Measurements from ENCODE around the gene TEAD1.

DNA sequence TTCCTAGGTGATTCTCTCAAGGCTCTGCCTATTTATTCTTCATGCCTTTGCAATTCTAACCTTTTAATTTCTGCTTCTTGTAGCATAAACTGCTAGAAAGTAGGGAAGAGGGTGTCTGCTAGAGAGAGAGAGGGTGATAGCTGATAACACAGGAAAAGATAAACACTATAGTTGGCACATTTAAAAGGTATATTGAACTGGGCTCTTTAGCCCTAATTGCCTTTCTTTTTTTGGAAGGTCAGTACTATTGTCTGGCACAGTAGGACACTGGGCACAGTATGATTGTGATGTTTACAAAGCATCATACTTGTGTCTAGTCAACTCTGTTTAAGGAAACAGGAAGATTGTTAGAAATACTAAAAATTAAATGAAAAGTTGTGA is 33.3 kb downstream of the TEAD1 start:
- TF ChIP-seq, protein P1, sequence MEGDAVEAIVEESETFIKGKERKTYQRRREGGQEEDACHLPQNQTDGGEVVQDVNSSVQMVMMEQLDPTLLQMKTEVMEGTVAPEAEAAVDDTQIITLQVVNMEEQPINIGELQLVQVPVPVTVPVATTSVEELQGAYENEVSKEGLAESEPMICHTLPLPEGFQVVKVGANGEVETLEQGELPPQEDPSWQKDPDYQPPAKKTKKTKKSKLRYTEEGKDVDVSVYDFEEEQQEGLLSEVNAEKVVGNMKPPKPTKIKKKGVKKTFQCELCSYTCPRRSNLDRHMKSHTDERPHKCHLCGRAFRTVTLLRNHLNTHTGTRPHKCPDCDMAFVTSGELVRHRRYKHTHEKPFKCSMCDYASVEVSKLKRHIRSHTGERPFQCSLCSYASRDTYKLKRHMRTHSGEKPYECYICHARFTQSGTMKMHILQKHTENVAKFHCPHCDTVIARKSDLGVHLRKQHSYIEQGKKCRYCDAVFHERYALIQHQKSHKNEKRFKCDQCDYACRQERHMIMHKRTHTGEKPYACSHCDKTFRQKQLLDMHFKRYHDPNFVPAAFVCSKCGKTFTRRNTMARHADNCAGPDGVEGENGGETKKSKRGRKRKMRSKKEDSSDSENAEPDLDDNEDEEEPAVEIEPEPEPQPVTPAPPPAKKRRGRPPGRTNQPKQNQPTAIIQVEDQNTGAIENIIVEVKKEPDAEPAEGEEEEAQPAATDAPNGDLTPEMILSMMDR (IDR thresholded peaks at IDR 0.05) = no peak
- no peak for TF ChIP-seq POLR2A (IDR thresholded peaks at IDR 0.05)
